Measurements from ENCODE around the gene PBOV1.

PBOV1 gene

DNA sequence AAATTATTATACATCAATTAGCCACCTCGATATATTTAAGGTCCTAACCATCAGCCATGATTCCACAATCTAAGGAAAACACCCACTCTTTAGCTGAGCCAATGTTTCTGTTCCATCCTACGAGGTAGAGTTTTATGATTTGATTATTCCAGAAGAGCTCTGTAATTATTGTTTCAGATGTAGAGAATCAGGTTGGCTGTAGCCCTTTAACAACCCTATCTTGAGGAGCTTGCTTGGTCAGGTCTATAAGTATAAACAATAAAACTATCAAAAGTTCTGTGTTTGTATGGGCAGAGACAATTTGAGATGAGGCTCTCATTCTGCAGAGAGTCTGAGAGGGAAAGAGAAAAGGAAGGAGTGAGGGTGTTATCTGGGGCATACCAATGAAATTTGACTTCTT is at the start of gene PBOV1:
TSS of gene PBOV1 (minus strand) at position 43 of the 400 bp plus-strand sequence. CDS start 96 bp downstream, outside the sequence.
- TF ChIP-seq, protein P1, sequence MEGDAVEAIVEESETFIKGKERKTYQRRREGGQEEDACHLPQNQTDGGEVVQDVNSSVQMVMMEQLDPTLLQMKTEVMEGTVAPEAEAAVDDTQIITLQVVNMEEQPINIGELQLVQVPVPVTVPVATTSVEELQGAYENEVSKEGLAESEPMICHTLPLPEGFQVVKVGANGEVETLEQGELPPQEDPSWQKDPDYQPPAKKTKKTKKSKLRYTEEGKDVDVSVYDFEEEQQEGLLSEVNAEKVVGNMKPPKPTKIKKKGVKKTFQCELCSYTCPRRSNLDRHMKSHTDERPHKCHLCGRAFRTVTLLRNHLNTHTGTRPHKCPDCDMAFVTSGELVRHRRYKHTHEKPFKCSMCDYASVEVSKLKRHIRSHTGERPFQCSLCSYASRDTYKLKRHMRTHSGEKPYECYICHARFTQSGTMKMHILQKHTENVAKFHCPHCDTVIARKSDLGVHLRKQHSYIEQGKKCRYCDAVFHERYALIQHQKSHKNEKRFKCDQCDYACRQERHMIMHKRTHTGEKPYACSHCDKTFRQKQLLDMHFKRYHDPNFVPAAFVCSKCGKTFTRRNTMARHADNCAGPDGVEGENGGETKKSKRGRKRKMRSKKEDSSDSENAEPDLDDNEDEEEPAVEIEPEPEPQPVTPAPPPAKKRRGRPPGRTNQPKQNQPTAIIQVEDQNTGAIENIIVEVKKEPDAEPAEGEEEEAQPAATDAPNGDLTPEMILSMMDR (IDR thresholded peaks at IDR 0.05): no peak

DNA sequence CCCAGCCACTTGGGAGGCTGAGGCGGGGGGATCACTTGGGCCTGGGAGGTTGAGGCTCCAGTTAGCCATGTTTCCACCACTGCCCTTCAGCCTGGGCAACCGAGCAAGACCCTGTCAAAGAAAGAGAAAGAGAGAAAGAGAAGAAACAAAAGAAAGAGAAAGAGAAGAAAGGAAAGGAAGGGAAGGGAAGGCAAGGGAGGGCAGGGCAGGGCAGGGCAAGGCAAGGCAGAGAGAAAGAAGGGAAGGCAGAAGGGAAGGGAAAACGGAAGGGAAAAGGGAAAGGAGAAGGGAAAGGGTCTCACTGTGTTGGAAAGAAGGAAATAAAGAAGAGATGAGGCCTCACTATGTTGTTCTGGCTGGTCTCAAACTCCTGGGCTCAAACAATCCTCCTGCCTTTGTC is 47.8 kb upstream of the PBOV1 start:
- TF ChIP-seq, protein P1 (IDR thresholded peaks at IDR 0.05): no peak

DNA sequence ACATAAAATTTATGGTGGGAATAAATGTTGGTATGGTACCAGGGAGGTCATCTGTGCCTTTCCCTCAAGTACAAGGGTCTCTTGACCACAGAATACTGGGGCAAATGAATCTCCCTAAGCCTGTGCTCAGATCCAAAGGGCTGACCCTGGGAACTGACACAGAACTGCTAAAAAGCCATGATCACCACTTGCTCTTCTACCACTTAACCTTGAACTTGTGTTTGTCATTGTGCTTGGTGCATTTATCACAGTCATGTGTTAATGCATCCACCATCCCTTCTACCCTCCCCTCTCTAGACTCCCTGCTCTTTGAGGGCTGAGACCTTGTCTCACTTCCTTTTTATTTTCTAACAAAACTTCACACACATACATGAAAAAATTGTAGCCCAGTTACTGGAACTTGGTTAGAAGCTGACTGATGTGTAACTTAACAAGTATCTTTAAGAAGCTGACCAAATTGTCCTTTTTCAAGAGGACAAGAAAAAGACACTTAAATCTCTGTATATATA is 46.1 kb upstream of the PBOV1 start:
- TF ChIP-seq, protein P1 (IDR thresholded peaks at IDR 0.05): no peak

DNA sequence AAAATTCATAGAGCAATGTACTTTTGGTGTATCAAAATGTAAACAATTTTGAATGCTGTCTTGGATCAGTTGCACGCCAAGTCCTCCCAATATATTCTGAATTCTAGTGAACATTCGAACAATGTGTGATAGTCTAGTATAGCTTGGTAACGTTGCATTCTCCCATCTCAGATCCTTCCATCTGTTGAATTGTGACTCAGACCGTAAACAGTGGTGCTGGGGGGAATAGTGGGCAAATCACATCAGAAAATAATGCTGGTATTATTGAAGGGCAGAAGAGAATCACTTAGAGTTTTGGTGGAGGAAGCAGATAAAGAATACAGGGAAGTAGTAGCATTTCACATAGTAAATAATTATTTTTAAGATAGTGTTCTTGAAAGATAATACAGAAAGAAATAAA is 45.7 kb upstream of the PBOV1 start:
- TF ChIP-seq, protein P1 (IDR thresholded peaks at IDR 0.05): no peak

DNA sequence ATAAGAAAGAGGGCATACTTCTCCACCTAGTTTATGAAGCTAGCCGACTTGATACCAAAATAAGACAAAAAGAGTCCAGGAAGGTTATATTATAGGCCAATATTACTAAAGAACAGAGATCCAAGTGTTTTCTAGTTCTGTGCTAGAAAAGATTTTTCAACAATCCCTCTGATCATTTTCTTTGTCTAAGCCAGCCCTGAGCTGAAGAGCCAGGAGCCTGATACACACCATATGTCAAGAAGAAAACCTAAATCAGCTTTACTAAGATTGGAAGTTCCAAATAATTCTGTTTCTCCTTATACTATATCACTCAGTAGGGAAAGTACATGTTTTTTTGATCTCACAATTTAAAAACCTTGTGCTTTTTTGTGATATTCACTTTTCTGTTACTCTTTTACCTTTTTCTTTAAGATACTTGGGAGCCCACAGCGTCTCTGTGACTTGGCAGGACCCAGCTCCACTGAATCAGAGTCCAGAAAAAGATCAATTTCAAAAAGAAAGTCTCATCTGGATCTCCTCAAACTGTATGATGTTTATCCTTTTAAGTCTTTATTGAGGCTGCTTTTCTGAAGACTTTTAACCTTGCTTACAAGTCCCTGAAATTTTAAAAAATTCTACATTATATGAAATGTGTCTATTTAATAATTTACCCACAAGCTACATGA is 43.0 kb upstream of the PBOV1 start:
- TF ChIP-seq, protein P1 (IDR thresholded peaks at IDR 0.05): no peak

DNA sequence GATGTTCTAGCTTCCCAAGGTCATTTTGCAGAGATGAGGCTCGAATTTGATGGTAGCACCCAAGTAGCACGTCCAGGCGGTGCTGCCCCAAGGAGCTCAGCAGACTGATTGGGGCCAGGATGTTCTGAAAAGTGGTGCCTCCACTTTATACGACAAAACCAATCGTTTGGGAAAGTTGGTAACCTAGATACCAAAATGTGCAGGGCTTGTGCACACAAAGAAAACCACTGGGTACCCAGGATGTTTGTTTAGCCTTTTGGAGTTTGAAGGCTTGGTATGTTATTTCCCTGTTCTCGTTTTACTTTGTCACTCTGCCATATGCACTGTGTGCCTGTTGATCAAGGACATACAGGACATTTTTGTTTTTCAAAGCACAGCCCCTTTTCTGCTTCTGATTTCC is 40.7 kb upstream of the PBOV1 start:
- TF ChIP-seq, protein P1 (IDR thresholded peaks at IDR 0.05): no peak

DNA sequence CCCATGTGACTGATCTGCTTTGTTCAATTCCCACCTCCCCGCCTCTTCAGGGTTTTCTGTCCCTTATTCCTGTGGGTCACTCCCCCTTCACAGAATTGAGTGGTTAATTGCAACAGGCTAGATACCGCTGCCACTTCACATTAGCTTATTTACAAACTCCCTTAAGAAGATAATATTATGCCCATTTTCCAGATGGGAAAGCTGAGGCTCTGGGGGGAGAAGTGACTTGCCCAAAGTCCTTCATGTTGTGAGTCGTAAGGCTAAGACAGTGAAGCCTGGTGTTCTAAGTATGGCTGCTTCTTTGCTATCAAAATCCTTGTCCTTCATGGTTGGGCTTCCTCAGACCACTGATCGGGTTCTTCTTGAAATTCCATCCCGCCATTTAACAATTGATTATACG is 39.9 kb upstream of the PBOV1 start:
- TF ChIP-seq, protein P1 (IDR thresholded peaks at IDR 0.05): no peak
